Right lobe of liver (tissue), 6 donors: Measurements from ENCODE around the gene CDC42BPB. TPM values are rescaled to one million over a fixed set of nuclear protein-coding genes. Genes with fewer than 3 reads are reported as not detected.

Experiments
- ATAC-seq, 4 donors: fragments of 200-7000 bp; cut with Tn5 transposase; one replicate each; pipeline ENCODE4 v1.9.1; 2020; ENCODE audit warnings: mild to moderate bottlenecking in 4 of 4, moderate library complexity in 4 of 4
- DNase-seq, 3 donors: peaks; one replicate each; pipeline ENCODE4 v3.0.0-alpha.2; 2020
- H3K27ac ChIP-seq, 3 donors: fragments of 200-600 bp; one replicate each; pipeline ENCODE4 v1.8.0; 2022
- H3K27me3 ChIP-seq, 2 donors: fragments of 200-600 bp; one replicate each; pipeline ENCODE4 v1.8.0; 2022
- H3K36me3 ChIP-seq, 4 donors: fragments of 200-600 bp; sonication (generic) in 1 of 4; one replicate each; pipeline versions ENCODE4 v1.5.1 to v1.8.0; 2017 to 2022; ENCODE audit warnings: control low read depth in 1 of 4
- H3K4me1 ChIP-seq, 4 donors: fragments of 200-600 bp; sonication (generic) in 1 of 4; one replicate each; pipeline versions ENCODE4 v1.5.1 to v1.8.0; 2017 to 2022; ENCODE audit warnings: control low read depth in 1 of 4
- H3K4me3 ChIP-seq, 3 donors: fragments of 200-600 bp; one replicate each; pipeline ENCODE4 v1.8.0; 2022
- H3K9me3 ChIP-seq, 4 donors: fragments of 200-600 bp; sonication (generic) in 1 of 4; one replicate each; pipeline versions ENCODE4 v1.5.1 to v1.8.0; 2017 to 2022; ENCODE audit warnings: control low read depth in 1 of 4
- POLR2A ChIP-seq: fragments of 450-650 bp; IDR thresholded peaks from one replicate; pipeline ENCODE4 v1.6.1; 2017; ENCODE audit warnings: antibody characterized with exemption, mild to moderate bottlenecking
- WGBS: methylation state at CpG from one replicate; pipeline ENCODE4 v1.1.6; 2018; ENCODE audit warnings: low coverage, low lambda C conversion rate; ENCODE audit not compliant: insufficient coverage; ENCODE audit errors: missing lambda C conversion rate; 5-methylcytosine and 5-hydroxymethylcytosine counted together
- intact Hi-C, 2 donors: fragments of 100-400 bp; cut with DNase I; formaldehyde crosslinking; loops; one replicate each; pipeline versions ENCODE4 v1.11.2 to v1.14.1; 2022
- total RNA-seq, 6 experiments: library from RNA; depleted of rRNA in 2 of 6; stranded (reverse); fragments of >200 nt in 2 of 6; fragmentation: NEBNext Ultra II Directional in 3 of 6; extraction: Animal tissue kit (Norgen Biotek cat#: 25700) in 3 of 6; gene quantifications; one replicate each; pipeline versions ENCODE4 v1.1.0 to v1.2.4, GENCODE V29; 2016 to 2023
- TF ChIP-seq, protein P1 (sequence below), 4 donors: fragments of 200-600 bp in 3 of 4; fragments of 450-650 bp in 1 of 4; IDR thresholded peaks; one replicate each; pipeline versions ENCODE4 v1.5.1 to v1.8.0; 2016 to 2022; ENCODE audit warnings: antibody characterized with exemption in 4 of 4, mild to moderate bottlenecking in 2 of 4
- donor health status: DM: no; HTN: yes; CAD: no.
- donor health status: DM: no; HTN: no; CAD: no.
- donor health status: DM: no; HTN: no; CAD: no.
- donor health status: DM: no; HTN: yes; CAD: no.
- donor health status: DM: no; HTN: yes; CAD: no.

The CDC42BPB gene
- total RNA-seq, 6 experiments from 2014 or later = 38.4 to 55.5 (median 43.0) TPM

DNA sequence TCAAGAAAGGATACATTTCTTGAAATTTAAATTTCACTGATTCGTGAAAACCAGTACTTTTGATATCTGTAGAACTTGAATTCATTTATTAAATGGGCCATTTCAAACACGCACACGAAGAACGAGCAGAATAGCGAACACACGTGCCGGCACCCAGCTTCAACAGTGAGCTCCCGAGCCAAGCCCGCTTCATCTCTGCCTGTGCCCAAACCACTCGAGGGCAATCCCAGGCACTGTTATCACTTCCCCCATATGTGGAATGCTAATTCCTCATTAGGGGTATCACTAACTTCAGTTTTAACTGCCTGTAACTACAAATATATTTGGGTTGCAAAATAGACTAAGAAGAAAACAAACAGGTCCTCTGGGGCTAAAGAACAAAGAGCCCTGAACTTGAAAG is 86.9 kb downstream of the CDC42BPB start:
- H3K36me3 ChIP-seq = peaks cover 13 to 79% (median 47%) of the 10 kb centered on the region in 4 donors
- intact Hi-C loops = no loop called here
- no peaks in the 10 kb centered on the region for H3K9me3 ChIP-seq
- H3K4me1 ChIP-seq = no peaks in the 10 kb centered on the region
- DNase-seq = no peak
- H3K27ac ChIP-seq = no peak overlapping the region
- H3K4me3 ChIP-seq = no peak overlapping the region
- ATAC-seq = no peak
- H3K27me3 ChIP-seq = no peaks in the 10 kb centered on the region
- 62% methylated on average over 6 of the region's 10 CpGs for WGBS
- no peak for TF ChIP-seq POLR2A
- TF ChIP-seq, protein P1, sequence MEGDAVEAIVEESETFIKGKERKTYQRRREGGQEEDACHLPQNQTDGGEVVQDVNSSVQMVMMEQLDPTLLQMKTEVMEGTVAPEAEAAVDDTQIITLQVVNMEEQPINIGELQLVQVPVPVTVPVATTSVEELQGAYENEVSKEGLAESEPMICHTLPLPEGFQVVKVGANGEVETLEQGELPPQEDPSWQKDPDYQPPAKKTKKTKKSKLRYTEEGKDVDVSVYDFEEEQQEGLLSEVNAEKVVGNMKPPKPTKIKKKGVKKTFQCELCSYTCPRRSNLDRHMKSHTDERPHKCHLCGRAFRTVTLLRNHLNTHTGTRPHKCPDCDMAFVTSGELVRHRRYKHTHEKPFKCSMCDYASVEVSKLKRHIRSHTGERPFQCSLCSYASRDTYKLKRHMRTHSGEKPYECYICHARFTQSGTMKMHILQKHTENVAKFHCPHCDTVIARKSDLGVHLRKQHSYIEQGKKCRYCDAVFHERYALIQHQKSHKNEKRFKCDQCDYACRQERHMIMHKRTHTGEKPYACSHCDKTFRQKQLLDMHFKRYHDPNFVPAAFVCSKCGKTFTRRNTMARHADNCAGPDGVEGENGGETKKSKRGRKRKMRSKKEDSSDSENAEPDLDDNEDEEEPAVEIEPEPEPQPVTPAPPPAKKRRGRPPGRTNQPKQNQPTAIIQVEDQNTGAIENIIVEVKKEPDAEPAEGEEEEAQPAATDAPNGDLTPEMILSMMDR (IDR thresholded peaks at IDR 0.05) = no peak

DNA sequence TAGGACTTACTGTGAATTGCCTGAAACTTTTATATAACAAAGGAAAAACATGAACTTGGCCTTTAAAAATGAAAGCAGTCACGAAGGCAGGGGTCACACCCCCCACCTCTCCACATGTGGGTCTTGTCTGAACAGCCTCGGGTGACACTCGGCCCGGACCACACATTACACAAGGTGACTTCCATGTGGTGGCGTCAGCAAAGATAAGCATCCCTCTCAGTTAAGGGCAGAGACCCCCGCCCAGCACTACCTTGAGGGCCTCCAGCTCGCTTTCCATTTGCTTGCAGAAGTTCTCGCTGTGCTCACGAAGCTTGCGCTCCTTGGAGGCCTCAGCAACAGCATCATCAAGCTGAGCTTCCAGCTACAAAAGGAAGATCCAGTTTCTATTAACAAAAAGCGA is 87.4 kb downstream of the CDC42BPB start:
- Histone ChIP-seq H3K36me3 (peaks cover 13 to 82% (median 49%) of the 10 kb centered on the region in 4 donors), H3K4me3 (no peak overlapping the region), H3K27ac (no peak overlapping the region), H3K27me3 (no peaks in the 10 kb centered on the region), H3K4me1 (no peaks in the 10 kb centered on the region), H3K9me3 (no peaks in the 10 kb centered on the region)
- no peak for TF ChIP-seq POLR2A
- TF ChIP-seq, protein P1 (IDR thresholded peaks at IDR 0.05) = no peak
- no peak for ATAC-seq
- WGBS = 80% methylated on average over 1 of the region's 11 CpGs
- DNase-seq = no peak
- intact Hi-C loops = no loop called here

DNA sequence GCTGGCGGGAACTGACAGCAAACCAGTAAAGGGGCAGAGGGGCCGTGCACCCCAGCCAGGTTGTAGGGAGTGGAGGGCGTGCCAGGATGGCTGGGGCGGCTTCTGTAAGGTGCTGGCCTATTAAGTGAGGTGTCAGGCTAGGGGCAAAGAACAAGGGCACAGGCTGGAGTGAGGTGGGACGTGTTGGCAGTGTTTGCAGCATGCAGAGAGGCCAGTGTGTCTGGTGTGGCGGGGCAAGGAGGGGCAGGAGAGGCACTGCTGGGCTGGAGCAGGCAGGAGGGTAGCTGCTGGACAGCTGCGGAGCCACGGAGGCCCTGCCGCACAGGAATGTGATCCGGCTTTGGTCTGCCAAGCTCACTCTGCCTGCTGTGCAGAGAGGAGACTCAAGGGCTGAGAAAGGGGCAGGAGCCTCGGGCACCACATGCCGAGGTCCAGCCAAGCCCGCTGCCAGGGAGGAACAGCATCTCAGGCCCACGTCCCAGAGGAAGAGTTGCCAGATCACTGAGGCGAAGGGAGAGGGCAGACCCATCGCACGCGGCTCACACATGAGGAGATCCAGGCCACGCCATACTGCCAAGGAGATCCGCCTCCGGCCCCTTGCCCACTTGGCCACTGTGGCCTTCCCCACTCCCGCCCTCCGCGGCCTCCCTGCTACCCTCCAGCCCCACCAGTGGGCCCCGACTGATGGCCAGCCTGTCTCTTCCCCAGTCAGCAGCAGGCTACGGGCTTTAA is 88.1 kb downstream of the CDC42BPB start:
- intact Hi-C loops = no loop called here

DNA sequence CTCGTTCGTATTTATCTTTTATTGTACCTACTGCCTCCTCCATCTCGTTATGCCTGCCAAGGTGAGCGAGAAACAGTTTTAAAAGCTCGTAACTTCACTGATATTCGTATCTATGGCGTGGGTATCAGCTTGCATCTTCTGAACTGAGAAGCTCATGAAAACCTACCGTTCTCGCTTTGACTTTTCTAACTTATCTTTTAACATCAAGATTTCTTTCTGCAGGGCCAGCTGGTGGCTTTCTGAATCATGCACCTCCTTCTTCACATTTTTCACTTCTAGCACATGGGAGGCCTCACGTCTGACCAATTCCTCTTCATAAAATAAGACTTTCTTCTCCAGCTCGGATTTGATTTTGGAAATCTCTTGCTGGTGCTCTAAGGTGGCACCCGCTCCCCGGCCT is 89.0 kb downstream of the CDC42BPB start:
- intact Hi-C loops = no loop called here
- no peak for TF ChIP-seq POLR2A
- TF ChIP-seq, protein P1 (IDR thresholded peaks at IDR 0.05) = no peak
- H3K4me1 ChIP-seq = no peaks in the 10 kb centered on the region
- no peaks in the 10 kb centered on the region for H3K9me3 ChIP-seq
- H3K27ac ChIP-seq = no peak overlapping the region
- WGBS = 92% methylated on average over 12 of the region's 13 CpGs
- H3K27me3 ChIP-seq = no peaks in the 10 kb centered on the region
- H3K4me3 ChIP-seq = no peak overlapping the region
- ATAC-seq (no peak), DNase-seq (no peak)
- H3K36me3 ChIP-seq = peaks cover 13 to 91% (median 58%) of the 10 kb centered on the region in 4 donors

More for the DNA sequence above, 88.1 kb downstream of the CDC42BPB start:
- Histone ChIP-seq H3K27ac (no peak overlapping the region), H3K27me3 (no peaks in the 10 kb centered on the region), H3K9me3 (no peaks in the 10 kb centered on the region), H3K4me3 (no peak overlapping the region), H3K36me3 (peaks cover 13 to 89% (median 55%) of the 10 kb centered on the region in 4 donors), H3K4me1 (no peaks in the 10 kb centered on the region)
- WGBS = 100% methylated on average over 2 of the region's 26 CpGs
- TF ChIP-seq, protein P1 (IDR thresholded peaks at IDR 0.05) = no peak
- no peak for TF ChIP-seq POLR2A
- ATAC-seq = peak in 1 of 4 donors; percentile 6
- DNase-seq = no peak
